Muscle of leg (tissue), 16 donors: ENCODE data around the gene CXCR3. TPM values are rescaled to one million over a fixed set of nuclear protein-coding genes. Genes with fewer than 3 reads are reported as not detected.
"Not testable (repeated sequence)": the region's sequence is repeated elsewhere in the genome, so short reads cannot be mapped to it uniquely, and the experiment has no call there.

ENCODE experiments used
- DNase-seq: peaks from one replicate; pipeline ENCODE4 v3.0.0; 2013
- H3K27ac ChIP-seq: one replicate; pipeline ENCODE4 v1.5.1; 2013; ENCODE audit warnings: mild to moderate bottlenecking, low read length, control low read depth
- H3K27me3 ChIP-seq: one replicate; pipeline ENCODE4 v1.6.1; 2013; ENCODE audit warnings: low read length; ENCODE audit not compliant: control insufficient read depth, insufficient read depth
- H3K36me3 ChIP-seq: one replicate; pipeline ENCODE4 v1.6.1; 2013; ENCODE audit warnings: low read length; ENCODE audit not compliant: control insufficient read depth, insufficient read depth
- H3K4me1 ChIP-seq: one replicate; pipeline ENCODE4 v1.6.1; 2013; ENCODE audit warnings: low read length; ENCODE audit not compliant: control insufficient read depth, insufficient read depth
- H3K4me3 ChIP-seq: one replicate; pipeline ENCODE4 v1.5.1; 2013; ENCODE audit warnings: low read length, control low read depth
- H3K9me3 ChIP-seq: replicated peaks from 2 replicates; pipeline ENCODE4 v1.6.1; 2013; ENCODE audit warnings: low read depth, low read length; ENCODE audit not compliant: control insufficient read depth
- WGBS: methylation state at CpG from one replicate; pipeline ENCODE4 v1.1.5; 2013; ENCODE audit warnings: missing lambda C conversion rate; ENCODE audit not compliant: insufficient coverage; 5-methylcytosine and 5-hydroxymethylcytosine counted together
- long read RNA-seq, 11 donors: transcript quantifications; one replicate each; lab custom pipeline, GENCODE V29; 2026
- polyA plus RNA-seq, 8 donors: library from polyadenylated mRNA; unstranded; fragments of 120-200 nt; gene quantifications; one replicate each; pipeline versions ENCODE4 v1.2.1 to v1.2.3, GENCODE V29; 2013; ENCODE audit warnings: inconsistent platforms in 1 of 8, low replicate concordance in 1 of 8; ENCODE audit not compliant: insufficient read length in 8 of 8, insufficient read depth in 1 of 8
- total RNA-seq: library from RNA; stranded (reverse); fragments of 120-200 nt; gene quantifications from one replicate; pipeline ENCODE4 v1.2.4, GENCODE V29; 2013

Gene CXCR3
- not detected for total RNA-seq
- under 1 TPM in 6 of 8 donors, not detected in 2; 0.08 to 0.23 (median 0.10) TPM for polyA plus RNA-seq
- long read RNA-seq, donor 1, result 0 reads
- long read RNA-seq, donor 2, result 0 reads
- long read RNA-seq, donor 3, result 0 reads
- long read RNA-seq, donor 4, result 0 reads
- long read RNA-seq, donor 5, result 0 reads
- long read RNA-seq, donor 6, result 0 reads
- long read RNA-seq, donor 7, result 0 reads
- long read RNA-seq, donor 8, result 0 reads
- long read RNA-seq, donor 9, result 0 reads
- long read RNA-seq, donor 10, result 0 reads
- long read RNA-seq, donor 11, result 0 reads

GRCh38 chrX:71618303-71618721 lies at the start of gene CXCR3:
TSS of gene CXCR3 (minus strand) at chrX:71618511. CDS start at chrX:71618449, 62 bp downstream.
- Histone ChIP-seq H3K4me1 (peaks cover 24% of the 10 kb centered on the region), H3K36me3 (peaks cover 5% of the 10 kb centered on the region), H3K9me3 (no peaks in the 10 kb centered on the region), H3K4me3 (no peak within 1 kb of the TSS), H3K27ac (no peak within 1 kb of the TSS), H3K27me3 (peaks cover 13% of the 10 kb centered on the region)
- no peak for DNase-seq
- WGBS, result 82% methylated on average over 4 of the region's 4 CpGs

GRCh38 chrX:71667328-71668247 lies 49.3 kb upstream of the CXCR3 start, which contains the start of gene LOC101059915:
TSS of gene LOC101059915 (plus strand) at chrX:71667546.
- no peak for DNase-seq
- Histone ChIP-seq H3K36me3 (no peaks in the 10 kb centered on the region), H3K4me3 (no peak within 1 kb of the TSS), H3K27ac (no peak within 1 kb of the TSS), H3K27me3 (peaks cover 13% of the 10 kb centered on the region), H3K4me1 (no peaks in the 10 kb centered on the region), H3K9me3 (no peaks in the 10 kb centered on the region)
- 91% methylated on average over 45 of the region's 50 CpGs for WGBS

GRCh38 chrX:71666240-71667223 lies 48.2 kb upstream of the CXCR3 start:
- Histone ChIP-seq H3K36me3 (no peaks in the 10 kb centered on the region), H3K27ac (no peak overlapping the region), H3K9me3 (no peaks in the 10 kb centered on the region), H3K4me3 (no peak overlapping the region), H3K4me1 (no peaks in the 10 kb centered on the region), H3K27me3 (peaks cover 13% of the 10 kb centered on the region)
- DNase-seq, result no peak
- 90% methylated on average over 47 of the region's 48 CpGs for WGBS

- H3K4me1 ChIP-seq, result no peaks in the 10 kb centered on the region
- no peak overlapping the region for H3K27ac ChIP-seq
- no peaks in the 10 kb centered on the region for H3K36me3 ChIP-seq
- 67% methylated on average over 5 of the region's 10 CpGs for WGBS
- DNase-seq, result no peak
- peaks cover 12% of the 10 kb centered on the region for H3K27me3 ChIP-seq
- no peak overlapping the region for H3K4me3 ChIP-seq
- H3K9me3 ChIP-seq, result no peaks in the 10 kb centered on the region
Measured at GRCh38 chrX:71665747-71666146, 47.4 kb upstream of the CXCR3 start.

- Histone ChIP-seq H3K4me3 (no peak overlapping the region), H3K4me1 (no peaks in the 10 kb centered on the region), H3K9me3 (no peaks in the 10 kb centered on the region), H3K27ac (no peak overlapping the region), H3K36me3 (no peaks in the 10 kb centered on the region), H3K27me3 (peaks cover 8% of the 10 kb centered on the region)
- DNase-seq, result no peak
- 82% methylated on average over 8 of the region's 16 CpGs for WGBS
Measured at GRCh38 chrX:71664889-71665491, 46.7 kb upstream of the CXCR3 start.

- not testable (repeated sequence) for H3K27ac ChIP-seq, DNase-seq, H3K27me3 ChIP-seq, H3K36me3 ChIP-seq, H3K9me3 ChIP-seq, H3K4me3 ChIP-seq, H3K4me1 ChIP-seq
- WGBS, result 40% methylated on average over 6 of the region's 8 CpGs
Measured at GRCh38 chrX:71664202-71664601, 45.9 kb upstream of the CXCR3 start.

GRCh38 chrX:71663238-71663637 lies 44.9 kb upstream of the CXCR3 start:
- H3K36me3 ChIP-seq, H3K9me3 ChIP-seq, H3K27me3 ChIP-seq, H3K4me1 ChIP-seq, H3K4me3 ChIP-seq, H3K27ac ChIP-seq, DNase-seq: not testable (repeated sequence)
- no CpG with 5 or more reads among the region's 8 CpGs for WGBS

- not testable (repeated sequence) for H3K4me3 ChIP-seq, DNase-seq, H3K4me1 ChIP-seq, H3K9me3 ChIP-seq, H3K27ac ChIP-seq, H3K27me3 ChIP-seq, H3K36me3 ChIP-seq
- 65% methylated on average over 5 of the region's 11 CpGs for WGBS
Measured at GRCh38 chrX:71662654-71663053, 44.3 kb upstream of the CXCR3 start.

- no peaks in the 10 kb centered on the region for H3K9me3 ChIP-seq
- DNase-seq, result no peak
- no peak overlapping the region for H3K4me3 ChIP-seq
- no peak overlapping the region for H3K27ac ChIP-seq
- 93% methylated on average over 9 of the region's 12 CpGs for WGBS
- no peaks in the 10 kb centered on the region for H3K4me1 ChIP-seq
- no peaks in the 10 kb centered on the region for H3K36me3 ChIP-seq
- H3K27me3 ChIP-seq, result peaks cover 4% of the 10 kb centered on the region
Measured at GRCh38 chrX:71661919-71662318, 43.6 kb upstream of the CXCR3 start.
